Trophoblast cell (in vitro differentiated cells and primary cell): ENCODE measurements around the gene B4GALT4. TPM values are rescaled to one million over a fixed set of nuclear protein-coding genes. Genes with fewer than 3 reads are reported as not detected.

Source experiments
- DNase-seq, 2 donors: peaks; one replicate each; pipeline ENCODE4 v3.0.0-alpha.2; 2016
- H2AFZ ChIP-seq: 2 replicates; pipeline ENCODE4 v1.6.1; 2013; ENCODE audit warnings: low read length, moderate library complexity, mild to moderate bottlenecking; ENCODE audit not compliant: insufficient read depth, poor library complexity
- H2AK5ac ChIP-seq: 2 replicates; pipeline ENCODE4 v1.6.1; 2013; ENCODE audit warnings: mild to moderate bottlenecking, low read length
- H2BK120ac ChIP-seq: 2 replicates; pipeline ENCODE4 v1.6.1; 2013; ENCODE audit warnings: low read length, mild to moderate bottlenecking, moderate library complexity; ENCODE audit not compliant: insufficient read depth, poor library complexity
- H2BK12ac ChIP-seq: 2 replicates; pipeline ENCODE4 v1.6.1; 2013; ENCODE audit warnings: mild to moderate bottlenecking, low read length, moderate library complexity
- H2BK5ac ChIP-seq: 2 replicates; pipeline ENCODE4 v1.6.1; 2013; ENCODE audit warnings: low read length, low read depth, moderate library complexity, mild to moderate bottlenecking; ENCODE audit not compliant: poor library complexity
- H3K14ac ChIP-seq: 2 replicates; pipeline ENCODE4 v1.6.1; 2013; ENCODE audit warnings: mild to moderate bottlenecking, low read length
- H3K18ac ChIP-seq: 2 replicates; pipeline ENCODE4 v1.6.1; 2013; ENCODE audit warnings: mild to moderate bottlenecking, low read length
- H3K23ac ChIP-seq: 2 replicates; pipeline ENCODE4 v1.6.1; 2013; ENCODE audit warnings: low read length
- H3K27ac ChIP-seq: 2 replicates; pipeline ENCODE4 v1.5.1; 2013; ENCODE audit warnings: low read depth, mild to moderate bottlenecking, inconsistent platforms, low read length, moderate library complexity
- H3K27me3 ChIP-seq: 2 replicates; pipeline ENCODE4 v1.6.1; 2013; ENCODE audit warnings: inconsistent platforms, mild to moderate bottlenecking, low read length, moderate library complexity; ENCODE audit not compliant: insufficient read depth
- H3K36me3 ChIP-seq, 2 experiments: 1 replicate in 1 of 2; 2 replicates in 1 of 2; pipeline ENCODE4 v1.6.1; 2013; ENCODE audit warnings: low read length in 2 of 2, mild to moderate bottlenecking in 2 of 2, moderate library complexity in 1 of 2; ENCODE audit not compliant: insufficient read depth in 2 of 2, control insufficient read depth in 1 of 2
- H3K4ac ChIP-seq: 2 replicates; pipeline ENCODE4 v1.6.1; 2013; ENCODE audit warnings: low read depth, mild to moderate bottlenecking, low read length, moderate library complexity
- H3K4me1 ChIP-seq, 2 experiments: 1 replicate in 1 of 2; 2 replicates in 1 of 2; pipeline ENCODE4 v1.6.1; 2013; ENCODE audit warnings: low read length in 2 of 2, mild to moderate bottlenecking in 2 of 2, moderate library complexity in 1 of 2; ENCODE audit not compliant: insufficient read depth in 2 of 2, control insufficient read depth in 1 of 2
- H3K4me2 ChIP-seq: 2 replicates; pipeline ENCODE4 v1.6.1; 2013; ENCODE audit warnings: inconsistent platforms, mild to moderate bottlenecking, low read length, moderate library complexity
- H3K4me3 ChIP-seq: 2 replicates; pipeline ENCODE4 v1.5.1; 2013; ENCODE audit warnings: mild to moderate bottlenecking, low read depth, low read length, inconsistent platforms
- H3K79me1 ChIP-seq: one replicate; pipeline ENCODE4 v1.6.1; 2013; ENCODE audit warnings: low read length
- H3K79me2 ChIP-seq: 2 replicates; pipeline ENCODE4 v1.6.1; 2013; ENCODE audit warnings: low read length, mild to moderate bottlenecking; ENCODE audit not compliant: control insufficient read depth, insufficient read depth, poor library complexity
- H3K9ac ChIP-seq: 2 replicates; pipeline ENCODE4 v1.6.1; 2013; ENCODE audit warnings: mild to moderate bottlenecking, low read length
- H3K9me3 ChIP-seq: 2 replicates; pipeline ENCODE4 v1.6.1; 2013; ENCODE audit warnings: low read depth, mild to moderate bottlenecking, control low read depth, inconsistent platforms, low read length; ENCODE audit not compliant: insufficient read depth
- H4K12ac ChIP-seq: 2 replicates; pipeline ENCODE4 v1.6.1; 2013; ENCODE audit warnings: low read depth, mild to moderate bottlenecking, low read length, moderate library complexity
- H4K8ac ChIP-seq: 2 replicates; pipeline ENCODE4 v1.6.1; 2013; ENCODE audit warnings: low read depth, mild to moderate bottlenecking, low read length, moderate library complexity
- H4K91ac ChIP-seq: one replicate; pipeline ENCODE4 v1.6.1; 2013; ENCODE audit warnings: low read depth, mild to moderate bottlenecking, low read length, moderate library complexity
- WGBS: extraction: QIAGEN DNeasy Blood & Tissue Kit; methylation state at CpG from one replicate; pipeline ENCODE4 v1.1.7; 2013; ENCODE audit warnings: missing lambda C conversion rate; ENCODE audit not compliant: insufficient read length, insufficient coverage; ENCODE audit errors: extremely low coverage; 5-methylcytosine and 5-hydroxymethylcytosine counted together
- polyA plus RNA-seq: library from polyadenylated mRNA; stranded (reverse); fragments of 200-250 nt; gene quantifications from 2 replicates; pipeline ENCODE4 v1.2.3, GENCODE V29; 2013

The B4GALT4 gene
- 30.0 and 32.0 TPM in 2 replicates for polyA plus RNA-seq

GRCh38 chr3:119240591-119241434, at the start of gene B4GALT4:
Gene B4GALT4, minus strand, starts transcription at chr3:119240878. Its CDS starts 10,779 bp downstream, at chr3:119230099.
- peak within 1 kb of the TSS; percentile 91 for H4K91ac ChIP-seq
- H3K79me1 ChIP-seq: peaks cover 8% of the 10 kb centered on the region
- peak within 1 kb of the TSS; percentile 71 for H3K4me2 ChIP-seq
- H3K9me3 ChIP-seq: no peaks in the 10 kb centered on the region
- H3K18ac ChIP-seq: peak within 1 kb of the TSS; percentile 87
- H3K4ac ChIP-seq: peak within 1 kb of the TSS; percentile 97
- no CpG with 5 or more reads among the region's 70 CpGs for WGBS
- H3K36me3 ChIP-seq: peaks cover 2 to 3% of the 10 kb centered on the region in 2 experiments
- peak within 1 kb of the TSS; percentile 94 for H3K14ac ChIP-seq
- peaks cover 0 to 4% of the 10 kb centered on the region in 2 experiments for H3K4me1 ChIP-seq
- peak within 1 kb of the TSS; percentile 99 for H3K27ac ChIP-seq
- H2BK120ac ChIP-seq: peak within 1 kb of the TSS; percentile 79
- peaks cover 10% of the 10 kb centered on the region for H3K79me2 ChIP-seq
- peak within 1 kb of the TSS; percentile 65 for H2BK12ac ChIP-seq
- peak within 1 kb of the TSS; percentile 81 for H2BK5ac ChIP-seq
- peak within 1 kb of the TSS; percentile 96 for H2AFZ ChIP-seq
- peak within 1 kb of the TSS; percentile 86 for H3K4me3 ChIP-seq
- H2AK5ac ChIP-seq: peak within 1 kb of the TSS; percentile 98
- no peaks in the 10 kb centered on the region for H3K27me3 ChIP-seq
- peak within 1 kb of the TSS; percentile 97 for H3K9ac ChIP-seq
- H4K8ac ChIP-seq: peak within 1 kb of the TSS; percentile 95
- peak within 1 kb of the TSS; percentile 77 for H4K12ac ChIP-seq
- H3K23ac ChIP-seq: no peak within 1 kb of the TSS
- DNase-seq: peak; percentile 89 to 92

GRCh38 chr3:119289404-119289770, 48.7 kb upstream of the B4GALT4 start:
- Histone ChIP-seq H3K23ac (no peak overlapping the region), H2BK5ac (no peak overlapping the region)

GRCh38 chr3:119288669-119289403, 48.2 kb upstream of the B4GALT4 start:
- WGBS: no CpG with 5 or more reads among the region's 3 CpGs
- H3K27ac ChIP-seq: no peak overlapping the region

More at GRCh38 chr3:119289404-119289770, 48.7 kb upstream of the B4GALT4 start:
- Histone ChIP-seq H2AFZ (no peak overlapping the region), H3K4ac (no peak overlapping the region), H3K14ac (no peak overlapping the region), H4K91ac (no peak overlapping the region), H3K4me2 (no peak overlapping the region), H3K4me3 (no peak overlapping the region), H3K4me1 (peaks cover 2 to 7% of the 10 kb centered on the region in 2 experiments), H3K79me2 (peaks cover 3% of the 10 kb centered on the region), H4K8ac (no peak overlapping the region), H2BK12ac (no peak overlapping the region), H3K27me3 (no peaks in the 10 kb centered on the region), H2BK120ac (no peak overlapping the region), H3K9ac (no peak overlapping the region), H3K9me3 (no peaks in the 10 kb centered on the region), H3K36me3 (no peaks in the 10 kb centered on the region), H3K79me1 (peaks cover 9% of the 10 kb centered on the region), H3K27ac (no peak overlapping the region), H4K12ac (no peak overlapping the region), H3K18ac (no peak overlapping the region), H2AK5ac (no peak overlapping the region)
- no CpG with 5 or more reads among the region's 2 CpGs for WGBS
- DNase-seq: no peak

GRCh38 chr3:119279584-119280243, 39.0 kb upstream of the B4GALT4 start:
- no CpG with 5 or more reads among the region's 5 CpGs for WGBS
- H2BK5ac ChIP-seq: no peak overlapping the region
- DNase-seq: no peak

More at GRCh38 chr3:119288669-119289403, 48.2 kb upstream of the B4GALT4 start:
- Histone ChIP-seq H3K9ac (no peak overlapping the region), H3K4me1 (peaks cover 2 to 7% of the 10 kb centered on the region in 2 experiments), H3K9me3 (no peaks in the 10 kb centered on the region), H3K23ac (no peak overlapping the region), H3K4me2 (no peak overlapping the region), H4K8ac (no peak overlapping the region), H3K27me3 (no peaks in the 10 kb centered on the region), H4K12ac (no peak overlapping the region), H2AFZ (no peak overlapping the region), H2BK120ac (no peak overlapping the region), H3K18ac (no peak overlapping the region), H2AK5ac (no peak overlapping the region), H4K91ac (no peak overlapping the region), H3K36me3 (no peaks in the 10 kb centered on the region), H3K79me2 (no peaks in the 10 kb centered on the region), H3K14ac (no peak overlapping the region), H3K4ac (no peak overlapping the region), H3K79me1 (peaks cover 3% of the 10 kb centered on the region), H3K4me3 (no peak overlapping the region), H2BK5ac (no peak overlapping the region), H2BK12ac (no peak overlapping the region)
- peak; percentile 66 to 76 for DNase-seq

More at GRCh38 chr3:119279584-119280243, 39.0 kb upstream of the B4GALT4 start:
- Histone ChIP-seq H2BK120ac (peak overlapping the region; percentile 68), H3K18ac (no peak overlapping the region), H4K91ac (no peak overlapping the region), H3K23ac (no peak overlapping the region), H3K79me2 (no peaks in the 10 kb centered on the region), H3K79me1 (peaks cover 7% of the 10 kb centered on the region), H3K4me1 (peaks cover 0 to 13% of the 10 kb centered on the region in 2 experiments), H2BK12ac (peak overlapping the region; percentile 77), H2AK5ac (peak overlapping the region; percentile 74), H4K8ac (no peak overlapping the region), H3K4me2 (no peak overlapping the region), H3K27me3 (no peaks in the 10 kb centered on the region), H2AFZ (peak overlapping the region; percentile 15), H3K9me3 (peaks cover 8% of the 10 kb centered on the region), H3K27ac (peak overlapping the region; percentile 5), H4K12ac (no peak overlapping the region), H3K9ac (no peak overlapping the region), H3K36me3 (no peaks in the 10 kb centered on the region), H3K4me3 (no peak overlapping the region), H3K14ac (no peak overlapping the region), H3K4ac (no peak overlapping the region)
